Duodenal mucosa (tissue), 2 donors: Measurements from ENCODE around the gene PIK3C2G.

Experiments
- H3K27ac ChIP-seq: one replicate; pipeline ENCODE4 v1.7.0; 2013; ENCODE audit warnings: low read depth, low read length
- H3K27me3 ChIP-seq, 2 donors: one replicate each; pipeline ENCODE4 v1.7.0; 2013; ENCODE audit warnings: low read length in 2 of 2, control low read depth in 1 of 2; ENCODE audit not compliant: insufficient read depth in 2 of 2, control insufficient read depth in 1 of 2
- H3K36me3 ChIP-seq, 2 donors: one replicate each; pipeline ENCODE4 v1.7.0; 2013; ENCODE audit warnings: low read length in 2 of 2, control low read depth in 1 of 2; ENCODE audit not compliant: insufficient read depth in 2 of 2, control insufficient read depth in 1 of 2
- H3K4me1 ChIP-seq, 2 donors: one replicate each; pipeline ENCODE4 v1.7.0; 2013; ENCODE audit warnings: low read length in 2 of 2, control low read depth in 1 of 2; ENCODE audit not compliant: insufficient read depth in 2 of 2, control insufficient read depth in 1 of 2
- H3K4me3 ChIP-seq, 2 donors: one replicate each; pipeline ENCODE4 v1.7.0; 2013; ENCODE audit warnings: low read length in 2 of 2, low read depth in 1 of 2
- H3K9ac ChIP-seq, 2 donors: one replicate each; pipeline ENCODE4 v1.7.0; 2013; ENCODE audit warnings: low read length in 2 of 2, low read depth in 1 of 2
- H3K9me3 ChIP-seq, 2 donors: one replicate each; pipeline ENCODE4 v1.7.0; 2013; ENCODE audit warnings: low read length in 2 of 2, control low read depth in 1 of 2; ENCODE audit not compliant: control insufficient read depth in 1 of 2

The PIK3C2G gene

GRCh38 chr12:18422871-18423270 is 161.6 kb downstream of the PIK3C2G start:
- H3K27ac ChIP-seq, result no peak overlapping the region
- H3K36me3 ChIP-seq, result no peaks in the 10 kb centered on the region
- H3K27me3 ChIP-seq, result no peaks in the 10 kb centered on the region
- H3K4me3 ChIP-seq, result no peak overlapping the region
- H3K9me3 ChIP-seq, result no peaks in the 10 kb centered on the region
- peaks cover 0 to 4% of the 10 kb centered on the region in 2 donors for H3K4me1 ChIP-seq
- no peak overlapping the region for H3K9ac ChIP-seq

DNA sequence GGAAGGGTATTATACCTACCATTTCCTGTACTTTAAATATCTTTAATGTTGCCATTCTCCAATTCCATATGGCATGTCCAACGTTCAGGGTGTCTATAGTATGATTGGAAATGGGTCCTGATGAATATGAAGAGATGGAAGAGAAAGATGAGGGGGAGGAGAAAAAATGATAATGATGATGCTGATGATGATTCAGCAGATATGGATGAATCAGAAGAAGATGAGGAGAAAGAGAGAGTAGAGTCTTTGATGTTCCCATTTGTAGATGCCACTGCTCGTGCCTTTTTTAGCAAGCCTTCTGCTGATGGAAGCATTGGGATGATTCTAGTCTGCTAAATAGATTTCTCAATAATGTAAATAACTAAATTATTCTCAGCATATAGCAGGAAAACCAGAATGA is 163.5 kb downstream of the PIK3C2G start:
- Histone ChIP-seq H3K27ac (no peak overlapping the region), H3K9ac (no peak overlapping the region), H3K36me3 (no peaks in the 10 kb centered on the region), H3K4me1 (no peaks in the 10 kb centered on the region), H3K27me3 (no peaks in the 10 kb centered on the region), H3K4me3 (no peak overlapping the region), H3K9me3 (no peaks in the 10 kb centered on the region)

DNA sequence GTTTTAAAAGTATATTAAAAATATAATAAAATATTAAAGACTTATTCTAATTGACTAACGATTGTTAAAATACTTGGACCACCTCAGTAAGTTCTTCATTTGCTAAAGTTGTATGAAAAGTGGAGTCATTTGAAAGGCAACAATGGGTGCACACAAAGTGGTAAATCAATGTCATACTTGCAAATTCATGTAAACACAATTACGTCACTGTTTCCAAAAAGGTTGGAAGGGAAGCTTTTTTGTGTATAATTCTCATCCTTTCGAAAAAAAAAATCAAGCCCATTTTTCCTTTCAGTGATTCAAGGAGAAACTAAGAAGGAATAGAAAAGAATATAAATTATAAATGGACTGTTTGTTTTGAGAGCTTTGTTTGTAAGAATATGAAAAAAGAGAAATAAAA is 166.2 kb downstream of the PIK3C2G start:
- H3K4me3 ChIP-seq, result no peak overlapping the region
- no peak overlapping the region for H3K27ac ChIP-seq
- no peaks in the 10 kb centered on the region for H3K27me3 ChIP-seq
- no peaks in the 10 kb centered on the region for H3K4me1 ChIP-seq
- H3K9me3 ChIP-seq, result no peaks in the 10 kb centered on the region
- H3K36me3 ChIP-seq, result no peaks in the 10 kb centered on the region
- no peak overlapping the region for H3K9ac ChIP-seq

DNA sequence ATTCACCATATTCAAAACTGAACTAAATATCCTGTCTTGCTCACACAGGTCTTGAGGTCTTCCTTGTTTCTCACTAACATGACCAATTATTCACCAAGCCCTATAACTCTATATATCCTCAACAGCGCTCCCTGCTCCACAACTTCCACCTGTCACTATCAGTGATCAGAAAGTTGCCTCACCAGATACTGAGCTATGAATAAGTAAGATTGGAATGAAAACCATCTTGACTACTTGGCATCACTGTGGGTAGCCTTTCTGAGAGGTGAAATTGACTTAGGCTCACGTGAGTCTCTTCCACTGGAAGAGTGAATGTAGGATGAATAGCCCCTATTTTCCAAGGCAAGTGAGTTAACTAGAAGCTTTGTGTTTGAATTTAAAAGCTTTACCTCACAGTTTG is 167.1 kb downstream of the PIK3C2G start:
- Histone ChIP-seq H3K27ac (no peak overlapping the region), H3K9ac (no peak overlapping the region)

DNA sequence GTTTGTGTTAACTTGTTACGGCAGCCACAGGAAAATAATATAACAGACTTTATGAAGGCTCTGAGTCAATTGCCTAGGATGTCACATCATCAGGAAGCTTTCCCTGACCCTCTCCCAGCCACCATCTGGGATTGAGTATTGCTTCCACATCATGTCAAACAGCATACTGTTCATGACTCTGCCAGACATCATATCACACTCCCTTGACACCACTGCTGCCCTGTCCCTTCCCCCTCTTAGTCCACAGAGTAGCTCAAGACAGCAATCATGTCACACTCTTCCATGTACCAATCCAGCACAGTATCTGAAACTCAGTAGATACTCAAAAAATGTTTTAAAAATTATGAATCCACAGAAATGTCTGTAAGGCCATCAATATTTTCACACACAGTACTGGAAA is 168.0 kb downstream of the PIK3C2G start:
- H3K9ac ChIP-seq, result no peak overlapping the region

More for the DNA sequence above, 167.1 kb downstream of the PIK3C2G start:
- no peaks in the 10 kb centered on the region for H3K9me3 ChIP-seq
- H3K4me1 ChIP-seq, result no peaks in the 10 kb centered on the region
- no peaks in the 10 kb centered on the region for H3K36me3 ChIP-seq
- no peaks in the 10 kb centered on the region for H3K27me3 ChIP-seq
- no peak overlapping the region for H3K4me3 ChIP-seq

GRCh38 chr12:18430425-18431048 is 169.2 kb downstream of the PIK3C2G start:
- no peaks in the 10 kb centered on the region for H3K36me3 ChIP-seq
- no peaks in the 10 kb centered on the region for H3K27me3 ChIP-seq
- no peak overlapping the region for H3K4me3 ChIP-seq
- H3K9me3 ChIP-seq, result no peaks in the 10 kb centered on the region
- no peak overlapping the region for H3K27ac ChIP-seq
- no peaks in the 10 kb centered on the region for H3K4me1 ChIP-seq
- H3K9ac ChIP-seq, result no peak overlapping the region

More for the DNA sequence above, 168.0 kb downstream of the PIK3C2G start:
- Histone ChIP-seq H3K27me3 (no peaks in the 10 kb centered on the region), H3K4me1 (no peaks in the 10 kb centered on the region), H3K4me3 (no peak overlapping the region), H3K27ac (no peak overlapping the region), H3K36me3 (no peaks in the 10 kb centered on the region), H3K9me3 (no peaks in the 10 kb centered on the region)

- Histone ChIP-seq H3K27me3 (no peaks in the 10 kb centered on the region), H3K4me3 (no peak overlapping the region), H3K27ac (no peak overlapping the region), H3K4me1 (no peaks in the 10 kb centered on the region), H3K36me3 (no peaks in the 10 kb centered on the region), H3K9me3 (no peaks in the 10 kb centered on the region), H3K9ac (no peak overlapping the region)
Measured at GRCh38 chr12:18431771-18432170, 170.5 kb downstream of the PIK3C2G start.

GRCh38 chr12:18432206-18432605 is 170.9 kb downstream of the PIK3C2G start:
- H3K9me3 ChIP-seq, result no peaks in the 10 kb centered on the region
- no peaks in the 10 kb centered on the region for H3K36me3 ChIP-seq
- no peaks in the 10 kb centered on the region for H3K4me1 ChIP-seq
- no peak overlapping the region for H3K4me3 ChIP-seq
- H3K27ac ChIP-seq, result no peak overlapping the region
- H3K9ac ChIP-seq, result no peak overlapping the region
- H3K27me3 ChIP-seq, result no peaks in the 10 kb centered on the region

DNA sequence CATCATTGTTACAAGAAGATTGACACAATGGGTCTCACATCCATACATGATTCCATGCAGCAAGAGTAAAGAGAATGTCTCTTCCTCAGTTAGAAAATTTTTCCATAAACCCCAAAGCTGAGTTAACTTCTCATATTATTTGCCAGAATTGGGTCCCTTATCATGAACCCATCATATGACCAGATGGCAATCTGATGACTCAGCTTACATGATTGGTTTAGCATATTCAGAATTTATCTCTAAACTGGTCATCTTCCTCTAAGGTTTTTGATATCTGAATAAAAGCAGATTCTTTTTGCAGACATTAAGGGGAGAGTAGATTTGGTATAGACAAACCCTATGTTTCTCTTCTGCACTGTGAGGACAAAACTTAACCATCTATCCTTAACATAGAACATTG is 174.9 kb downstream of the PIK3C2G start:
- no peaks in the 10 kb centered on the region for H3K27me3 ChIP-seq
- no peak overlapping the region for H3K9ac ChIP-seq
- no peak overlapping the region for H3K27ac ChIP-seq
- no peaks in the 10 kb centered on the region for H3K36me3 ChIP-seq
- H3K9me3 ChIP-seq, result no peaks in the 10 kb centered on the region
- H3K4me3 ChIP-seq, result no peak overlapping the region
- H3K4me1 ChIP-seq, result no peaks in the 10 kb centered on the region

GRCh38 chr12:18439541-18439940 is 178.2 kb downstream of the PIK3C2G start:
- Histone ChIP-seq H3K4me3 (no peak overlapping the region), H3K9ac (no peak overlapping the region), H3K27me3 (no peaks in the 10 kb centered on the region), H3K9me3 (no peaks in the 10 kb centered on the region), H3K4me1 (no peaks in the 10 kb centered on the region), H3K27ac (no peak overlapping the region), H3K36me3 (no peaks in the 10 kb centered on the region)
